T-cell (primary cell): ENCODE results near the gene SEMA5B. TPM values are rescaled to one million over a fixed set of nuclear protein-coding genes. Genes with fewer than 3 reads are reported as not detected.

Experiments
- ATAC-seq, 4 experiments: fragments of 200-7000 bp in 3 of 4; fragments of 150-1000 bp in 1 of 4; cut with Tn5 transposase; replicated peaks in 1 of 4; 1 replicate in 3 of 4; 2 replicates in 1 of 4; pipeline ENCODE4 v1.10.0; 2021; ENCODE audit warnings: moderate library complexity in 3 of 4, mild to moderate bottlenecking in 2 of 4, moderate number of reproducible peaks in 1 of 4
- CTCF ChIA-PET, 2 donors: fragments of 300-600 bp; sonication (Branson Sonifier 250); formaldehyde crosslinking; loops; one replicate each; lab custom pipeline; 2022; ENCODE audit warnings: antibody characterized with exemption in 2 of 2; lab: Charles Lee
- POLR2A ChIA-PET, 2 donors: fragments of 300-600 bp; sonication (Branson Sonifier 250); formaldehyde crosslinking; loops; one replicate each; lab custom pipeline; 2022; ENCODE audit warnings: antibody characterized with exemption in 2 of 2; lab: Charles Lee
- DNase-seq, 35 experiments: peaks; one replicate each; pipeline versions ENCODE4 v3.0.0 to v3.0.0-alpha.2; 2013 to 2023
- H3K27ac ChIP-seq: one replicate; pipeline ENCODE4 v1.5.1; 2013; ENCODE audit warnings: low read length
- H3K27me3 ChIP-seq, 2 experiments: replicated peaks in 1 of 2; 1 replicate in 1 of 2; 2 replicates in 1 of 2; pipeline versions ENCODE4 v1.6.1 to v1.7.0; 2013; ENCODE audit warnings: low read length in 1 of 2, mixed read lengths in 1 of 2; ENCODE audit not compliant: control insufficient read depth in 2 of 2, insufficient read depth in 2 of 2; ENCODE audit errors: extremely low read depth in 1 of 2
- H3K36me3 ChIP-seq, 2 donors: 1 replicate in 1 of 2; 2 replicates in 1 of 2; pipeline versions ENCODE4 v1.6.1 to v1.7.0; 2013; ENCODE audit warnings: low read length in 1 of 2; ENCODE audit not compliant: control insufficient read depth in 2 of 2, insufficient read depth in 1 of 2; ENCODE audit errors: extremely low read depth in 1 of 2
- H3K4me1 ChIP-seq, 2 experiments: 1 replicate in 1 of 2; 2 replicates in 1 of 2; pipeline versions ENCODE4 v1.6.1 to v1.7.0; 2013; ENCODE audit warnings: low read length in 2 of 2, mixed read lengths in 1 of 2; ENCODE audit not compliant: insufficient read depth in 2 of 2, control insufficient read depth in 1 of 2; ENCODE audit errors: extremely low read depth in 1 of 2
- H3K4me3 ChIP-seq, 2 donors: 1 replicate in 1 of 2; 2 replicates in 1 of 2; pipeline versions ENCODE4 v1.5.1 to v1.7.0; 2013; ENCODE audit warnings: mild to moderate bottlenecking in 2 of 2, low read length in 1 of 2, moderate library complexity in 1 of 2; ENCODE audit not compliant: control insufficient read depth in 1 of 2; ENCODE audit errors: extremely low read depth in 1 of 2
- H3K9me3 ChIP-seq: 2 replicates; pipeline ENCODE4 v1.7.0; 2013
- H3K27ac Mint-ChIP-seq, 2 donors: one replicate each; pipeline ENCODE4 v1.8.0; 2020 to 2021; ENCODE audit warnings: mild to moderate bottlenecking in 2 of 2, mixed read lengths in 2 of 2
- H3K27me3 Mint-ChIP-seq, 2 donors: one replicate each; pipeline ENCODE4 v1.8.0; 2021 to 2022; ENCODE audit warnings: mixed read lengths in 2 of 2
- H3K36me3 Mint-ChIP-seq: one replicate; pipeline ENCODE4 v1.8.0; 2021; ENCODE audit warnings: mixed read lengths
- H3K4me1 Mint-ChIP-seq, 3 donors: one replicate each; pipeline ENCODE4 v1.8.0; 2020 to 2022; ENCODE audit warnings: mixed read lengths in 3 of 3, mild to moderate bottlenecking in 1 of 3
- H3K4me3 Mint-ChIP-seq, 3 donors: one replicate each; pipeline ENCODE4 v1.8.0; 2020 to 2022; ENCODE audit warnings: mild to moderate bottlenecking in 3 of 3, mixed read lengths in 3 of 3, moderate library complexity in 3 of 3
- H3K9me3 Mint-ChIP-seq, 3 donors: one replicate each; pipeline ENCODE4 v1.8.0; 2020 to 2022; ENCODE audit warnings: mixed read lengths in 3 of 3
- WGBS: methylation state at CpG from one replicate; pipeline ENCODE4 v1.1.5; 2013; ENCODE audit warnings: missing lambda C conversion rate; ENCODE audit not compliant: insufficient coverage; 5-methylcytosine and 5-hydroxymethylcytosine counted together
- total RNA-seq, 35 experiments: library from RNA in 6 of 35; stranded (reverse) in 6 of 35; fragments of 120-200 nt in 1 of 35; gene quantifications; one replicate each; pipeline versions ENCODE4 v1.2.1 to v1.2.4 and lab custom pipeline; 2013 to 2026

Gene SEMA5B
- total RNA-seq, 5 donors from 2014 or later (not counting 1 experiment from before 2014, with no cell fraction given), result 0.08 to 0.32 (median 0.21) TPM; not detected in 1

GRCh38 chr3:122921791-122922651 lies 105.5 kb downstream of the SEMA5B start:
- ChIA-PET POLR2A (no interaction called here), CTCF (no interaction called here)
- Mint-ChIP-seq H3K27me3 (peaks cover 13 to 24% of the 10 kb centered on the region in 2 donors), H3K4me3 (peak overlapping the region in 1 of 3 donors; percentile 35), H3K27ac (no peak overlapping the region), H3K9me3 (no peaks in the 10 kb centered on the region), H3K36me3 (no peaks in the 10 kb centered on the region), H3K4me1 (peaks cover 0 to 7% (median 7%) of the 10 kb centered on the region in 3 donors)
- Histone ChIP-seq H3K36me3 (no peaks in the 10 kb centered on the region), H3K27ac (no peak overlapping the region), H3K9me3 (no peaks in the 10 kb centered on the region), H3K4me3 (peak overlapping the region in 1 of 2 donors; percentile 25), H3K4me1 (peaks cover 0 to 5% of the 10 kb centered on the region in 2 experiments), H3K27me3 (peaks cover 2 to 46% of the 10 kb centered on the region in 2 experiments)
- ATAC-seq (peak; percentile 49 to 69 (median 60)), DNase-seq (peak in 5 of 35 experiments; percentile 6 to 21 (median 15))
- WGBS, result 7% methylated on average over 55 of the region's 68 CpGs

- Histone ChIP-seq H3K27ac (no peak overlapping the region), H3K4me1 (peaks cover 0 to 5% of the 10 kb centered on the region in 2 experiments), H3K27me3 (peaks cover 2 to 42% of the 10 kb centered on the region in 2 experiments), H3K9me3 (no peaks in the 10 kb centered on the region), H3K4me3 (no peak overlapping the region), H3K36me3 (no peaks in the 10 kb centered on the region)
- H3K4me1 Mint-ChIP-seq, result peaks cover 4 to 13% (median 11%) of the 10 kb centered on the region in 3 donors
- ATAC-seq (no peak), DNase-seq (no peak)
- WGBS, result 76% methylated on average over 4 of the region's 6 CpGs
- H3K9me3 Mint-ChIP-seq, result no peaks in the 10 kb centered on the region
- POLR2A ChIA-PET, result no interaction called here
- peaks cover 13 to 24% of the 10 kb centered on the region in 2 donors for H3K27me3 Mint-ChIP-seq
- no peak overlapping the region for H3K27ac Mint-ChIP-seq
- CTCF ChIA-PET, result no interaction called here
- no peak overlapping the region for H3K4me3 Mint-ChIP-seq
- H3K36me3 Mint-ChIP-seq, result no peaks in the 10 kb centered on the region
Observed at GRCh38 chr3:122920986-122921385, 106.6 kb downstream of the SEMA5B start.

- no CpG with 5 or more reads among the region's 3 CpGs for WGBS
Observed at GRCh38 chr3:122919291-122919610, 108.3 kb downstream of the SEMA5B start.

GRCh38 chr3:122918576-122919290 lies 108.8 kb downstream of the SEMA5B start:
- no peak overlapping the region for H3K27ac Mint-ChIP-seq
- Histone ChIP-seq H3K4me3 (no peak overlapping the region), H3K27ac (no peak overlapping the region), H3K36me3 (no peaks in the 10 kb centered on the region), H3K27me3 (peaks cover 2 to 53% of the 10 kb centered on the region in 2 experiments), H3K4me1 (peaks cover 0 to 5% of the 10 kb centered on the region in 2 experiments), H3K9me3 (no peaks in the 10 kb centered on the region)
- ATAC-seq (no peak), DNase-seq (no peak)
- WGBS, result 71% methylated on average over 4 of the region's 5 CpGs
- H3K4me3 Mint-ChIP-seq, result no peak overlapping the region
- ChIA-PET CTCF (no interaction called here), POLR2A (interaction anchor here in 1 of 2 donors (0.7 kb wide), 1 partner anchor 112 kb away, joined by 17 read pairs; no protein-coding TSS in a partner anchor)
- peaks cover 19 to 30% of the 10 kb centered on the region in 2 donors for H3K27me3 Mint-ChIP-seq
- H3K36me3 Mint-ChIP-seq, result no peaks in the 10 kb centered on the region
- no peaks in the 10 kb centered on the region for H3K9me3 Mint-ChIP-seq
- H3K4me1 Mint-ChIP-seq, result peaks cover 7 to 18% (median 16%) of the 10 kb centered on the region in 3 donors

More at GRCh38 chr3:122919291-122919610, 108.3 kb downstream of the SEMA5B start:
- H3K36me3 Mint-ChIP-seq, result no peaks in the 10 kb centered on the region
- Histone ChIP-seq H3K36me3 (no peaks in the 10 kb centered on the region), H3K27ac (no peak overlapping the region), H3K9me3 (no peaks in the 10 kb centered on the region), H3K27me3 (peaks cover 1 to 50% of the 10 kb centered on the region in 2 experiments), H3K4me1 (peaks cover 0 to 5% of the 10 kb centered on the region in 2 experiments), H3K4me3 (no peak overlapping the region)
- ATAC-seq (no peak), DNase-seq (no peak)
- peaks cover 7 to 16% (median 16%) of the 10 kb centered on the region in 3 donors for H3K4me1 Mint-ChIP-seq
- H3K27me3 Mint-ChIP-seq, result peaks cover 15 to 25% of the 10 kb centered on the region in 2 donors
- H3K4me3 Mint-ChIP-seq, result no peak overlapping the region
- H3K27ac Mint-ChIP-seq, result no peak overlapping the region
- no peaks in the 10 kb centered on the region for H3K9me3 Mint-ChIP-seq
- ChIA-PET POLR2A (interaction anchor here in 1 of 2 donors (0.7 kb wide), 1 partner anchor 113 kb away, joined by 17 read pairs; no protein-coding TSS in a partner anchor), CTCF (no interaction called here)

GRCh38 chr3:122917412-122917811 lies 110.2 kb downstream of the SEMA5B start:
- H3K27ac ChIP-seq, result no peak overlapping the region
- Mint-ChIP-seq H3K27me3 (peaks cover 19 to 33% of the 10 kb centered on the region in 2 donors), H3K4me3 (no peak overlapping the region), H3K36me3 (no peaks in the 10 kb centered on the region), H3K4me1 (peaks cover 7 to 15% (median 13%) of the 10 kb centered on the region in 3 donors), H3K27ac (no peak overlapping the region), H3K9me3 (no peaks in the 10 kb centered on the region)
- ATAC-seq, result no peak
- no peaks in the 10 kb centered on the region for H3K36me3 ChIP-seq
- H3K4me1 ChIP-seq, result peaks cover 0 to 5% of the 10 kb centered on the region in 2 experiments
- WGBS, result 90% methylated on average over 4 of the region's 4 CpGs
- no peaks in the 10 kb centered on the region for H3K9me3 ChIP-seq
- DNase-seq, result no peak
- no peak overlapping the region for H3K4me3 ChIP-seq
- POLR2A ChIA-PET, result no interaction called here
- peaks cover 2 to 50% of the 10 kb centered on the region in 2 experiments for H3K27me3 ChIP-seq
- CTCF ChIA-PET, result interaction anchor here in 1 of 2 donors (0.5 kb wide), 1 partner anchor 1377 kb away, joined by 3 read pairs; no protein-coding TSS in a partner anchor

GRCh38 chr3:122916580-122916979 lies 111.0 kb downstream of the SEMA5B start:
- Mint-ChIP-seq H3K27me3 (peaks cover 19 to 38% of the 10 kb centered on the region in 2 donors), H3K27ac (no peak overlapping the region), H3K4me3 (no peak overlapping the region), H3K36me3 (no peaks in the 10 kb centered on the region), H3K9me3 (no peaks in the 10 kb centered on the region), H3K4me1 (peaks cover 7 to 14% (median 11%) of the 10 kb centered on the region in 3 donors)
- CTCF ChIA-PET, result no interaction called here
- Histone ChIP-seq H3K9me3 (no peaks in the 10 kb centered on the region), H3K4me3 (no peak overlapping the region), H3K36me3 (no peaks in the 10 kb centered on the region), H3K27me3 (peaks cover 2 to 50% of the 10 kb centered on the region in 2 experiments), H3K27ac (no peak overlapping the region), H3K4me1 (peaks cover 0 to under 1% of the 10 kb centered on the region in 2 experiments)
- DNase-seq, result no peak
- no peak for ATAC-seq
- 69% methylated on average over 6 of the region's 6 CpGs for WGBS
- POLR2A ChIA-PET, result interaction anchor here (0.5 to 0.6 kb wide), 2 partner anchors 38 to 514 kb away, joined by 3 to 4 read pairs; no protein-coding TSS in a partner anchor
